Astrocyte (in vitro differentiated cells and primary cell): ENCODE results near the gene PRKCB. TPM values are rescaled to one million over a fixed set of nuclear protein-coding genes. Genes with fewer than 3 reads are reported as not detected.

Source experiments
- DNase-seq: peaks from one replicate; pipeline ENCODE4 v3.0.0-alpha.2; 2010; ENCODE audit warnings: low read depth
- FAIRE-seq: peaks from 2 replicates; lab custom pipeline; 2011; peaks lifted over from hg19 to GRCh38; lab: Jason Lieb, UNC
- H2AFZ ChIP-seq: 2 replicates; pipeline ENCODE4 v1.6.0; 2012; ENCODE audit warnings: low read depth, low read length, inconsistent platforms
- H3K27ac ChIP-seq: 2 replicates; pipeline ENCODE4 v1.5.1; 2011; ENCODE audit warnings: low read depth, low read length, inconsistent platforms
- H3K27me3 ChIP-seq: 2 replicates; pipeline ENCODE4 v1.6.0; 2011; ENCODE audit warnings: low read length, inconsistent platforms; ENCODE audit not compliant: insufficient read depth
- H3K36me3 ChIP-seq: 2 replicates; pipeline ENCODE4 v1.5.1; 2011; ENCODE audit warnings: low read length, inconsistent platforms; ENCODE audit not compliant: insufficient read depth
- H3K4me1 ChIP-seq: 2 replicates; pipeline ENCODE4 v1.5.1; 2011; ENCODE audit warnings: low read length, inconsistent platforms; ENCODE audit not compliant: insufficient read depth
- H3K4me2 ChIP-seq: 2 replicates; pipeline ENCODE4 v1.6.0; 2012; ENCODE audit warnings: low read length, inconsistent platforms
- H3K4me3 ChIP-seq: 2 replicates; pipeline ENCODE4 v1.5.1; 2011; ENCODE audit warnings: low read depth, mild to moderate bottlenecking, low read length, inconsistent platforms; ENCODE audit not compliant: insufficient read depth
- H3K79me2 ChIP-seq: 2 replicates; pipeline ENCODE4 v1.6.0; 2012; ENCODE audit warnings: mild to moderate bottlenecking, low read length, inconsistent platforms; ENCODE audit not compliant: insufficient read depth
- H3K9ac ChIP-seq: 2 replicates; pipeline ENCODE4 v1.6.0; 2012; ENCODE audit warnings: mild to moderate bottlenecking, low read length, inconsistent platforms
- H3K9me3 ChIP-seq: 2 replicates; pipeline ENCODE4 v1.5.1; 2012; ENCODE audit warnings: low read depth, mild to moderate bottlenecking, low read length, inconsistent platforms; ENCODE audit not compliant: insufficient read depth
- H4K20me1 ChIP-seq: 2 replicates; pipeline ENCODE4 v1.6.0; 2012; ENCODE audit warnings: low read length, inconsistent platforms; ENCODE audit not compliant: insufficient read depth
- H3K27ac Mint-ChIP-seq: one replicate; pipeline ENCODE4 v1.8.0; 2021; ENCODE audit warnings: mild to moderate bottlenecking, mixed read lengths; ENCODE audit not compliant: unreplicated experiment
- H3K27me3 Mint-ChIP-seq: one replicate; pipeline ENCODE4 v1.8.0; 2021; ENCODE audit warnings: low read depth, mixed read lengths; ENCODE audit not compliant: unreplicated experiment
- H3K36me3 Mint-ChIP-seq: one replicate; pipeline ENCODE4 v1.8.0; 2021; ENCODE audit warnings: low read depth, mixed read lengths; ENCODE audit not compliant: unreplicated experiment
- H3K4me1 Mint-ChIP-seq: one replicate; pipeline ENCODE4 v1.8.0; 2021; ENCODE audit warnings: low read depth, mixed read lengths; ENCODE audit not compliant: unreplicated experiment
- H3K4me3 Mint-ChIP-seq: one replicate; pipeline ENCODE4 v1.8.0; 2021; ENCODE audit warnings: mild to moderate bottlenecking, moderate library complexity, mixed read lengths; ENCODE audit not compliant: unreplicated experiment
- H3K9me3 Mint-ChIP-seq: one replicate; pipeline ENCODE4 v1.8.0; 2021; ENCODE audit warnings: mild to moderate bottlenecking, mixed read lengths; ENCODE audit not compliant: unreplicated experiment
- EZH2 ChIP-seq: IDR thresholded peaks from 2 replicates; pipeline ENCODE4 v1.6.1; 2012; ENCODE audit warnings: mild to moderate bottlenecking, low read length, inconsistent platforms; ENCODE audit not compliant: insufficient read depth
- total RNA-seq: library from RNA; stranded (reverse); gene quantifications from 2 replicates; pipeline ENCODE4 v1.2.1, GENCODE V29; 2021
- TF ChIP-seq, protein P1 (sequence below): IDR thresholded peaks from 2 replicates; pipeline ENCODE4 v1.5.1; 2011; ENCODE audit warnings: low read depth, mild to moderate bottlenecking, inconsistent platforms, low read length, moderate library complexity; ENCODE audit not compliant: insufficient read depth

The PRKCB gene
- total RNA-seq, 1 donor from 2014 or later = 2.5 TPM

DNA sequence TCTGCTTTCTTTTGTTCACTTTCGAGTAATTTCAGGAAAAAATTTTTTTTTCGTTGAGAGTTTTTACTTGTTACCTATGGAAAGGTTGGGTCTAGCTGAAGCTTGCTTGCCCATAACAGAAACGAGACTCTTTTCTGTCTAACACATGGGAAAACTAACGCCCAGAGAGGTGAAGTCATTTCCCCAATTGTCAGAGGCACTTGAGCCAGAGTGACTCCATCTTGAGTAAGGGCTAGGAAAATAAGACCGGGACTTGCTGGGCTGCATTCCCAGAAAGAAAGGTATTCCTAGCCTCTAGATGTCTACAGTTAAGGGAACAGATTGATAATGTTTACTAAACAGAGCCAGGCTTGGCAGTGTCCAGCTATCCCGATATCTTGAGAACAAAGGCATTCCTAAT is 26.8 kb downstream of the PRKCB start:
- Mint-ChIP-seq H3K36me3 (no peaks in the 10 kb centered on the region), H3K9me3 (no peaks in the 10 kb centered on the region), H3K27ac (no peak overlapping the region), H3K27me3 (peaks cover 12% of the 10 kb centered on the region), H3K4me1 (peaks cover 5% of the 10 kb centered on the region), H3K4me3 (no peak overlapping the region)
- Histone ChIP-seq H2AFZ (no peak overlapping the region), H3K4me1 (no peaks in the 10 kb centered on the region), H3K27me3 (peaks cover 2% of the 10 kb centered on the region), H3K27ac (no peak overlapping the region), H3K79me2 (no peaks in the 10 kb centered on the region), H3K4me2 (no peak overlapping the region), H3K9ac (no peak overlapping the region), H3K36me3 (no peaks in the 10 kb centered on the region), H3K4me3 (no peak overlapping the region), H4K20me1 (no peaks in the 10 kb centered on the region), H3K9me3 (no peaks in the 10 kb centered on the region)
- TF ChIP-seq EZH2 = no peak
- TF ChIP-seq, protein P1, sequence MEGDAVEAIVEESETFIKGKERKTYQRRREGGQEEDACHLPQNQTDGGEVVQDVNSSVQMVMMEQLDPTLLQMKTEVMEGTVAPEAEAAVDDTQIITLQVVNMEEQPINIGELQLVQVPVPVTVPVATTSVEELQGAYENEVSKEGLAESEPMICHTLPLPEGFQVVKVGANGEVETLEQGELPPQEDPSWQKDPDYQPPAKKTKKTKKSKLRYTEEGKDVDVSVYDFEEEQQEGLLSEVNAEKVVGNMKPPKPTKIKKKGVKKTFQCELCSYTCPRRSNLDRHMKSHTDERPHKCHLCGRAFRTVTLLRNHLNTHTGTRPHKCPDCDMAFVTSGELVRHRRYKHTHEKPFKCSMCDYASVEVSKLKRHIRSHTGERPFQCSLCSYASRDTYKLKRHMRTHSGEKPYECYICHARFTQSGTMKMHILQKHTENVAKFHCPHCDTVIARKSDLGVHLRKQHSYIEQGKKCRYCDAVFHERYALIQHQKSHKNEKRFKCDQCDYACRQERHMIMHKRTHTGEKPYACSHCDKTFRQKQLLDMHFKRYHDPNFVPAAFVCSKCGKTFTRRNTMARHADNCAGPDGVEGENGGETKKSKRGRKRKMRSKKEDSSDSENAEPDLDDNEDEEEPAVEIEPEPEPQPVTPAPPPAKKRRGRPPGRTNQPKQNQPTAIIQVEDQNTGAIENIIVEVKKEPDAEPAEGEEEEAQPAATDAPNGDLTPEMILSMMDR = no peak
- DNase-seq (no peak), FAIRE-seq (no peak)

DNA sequence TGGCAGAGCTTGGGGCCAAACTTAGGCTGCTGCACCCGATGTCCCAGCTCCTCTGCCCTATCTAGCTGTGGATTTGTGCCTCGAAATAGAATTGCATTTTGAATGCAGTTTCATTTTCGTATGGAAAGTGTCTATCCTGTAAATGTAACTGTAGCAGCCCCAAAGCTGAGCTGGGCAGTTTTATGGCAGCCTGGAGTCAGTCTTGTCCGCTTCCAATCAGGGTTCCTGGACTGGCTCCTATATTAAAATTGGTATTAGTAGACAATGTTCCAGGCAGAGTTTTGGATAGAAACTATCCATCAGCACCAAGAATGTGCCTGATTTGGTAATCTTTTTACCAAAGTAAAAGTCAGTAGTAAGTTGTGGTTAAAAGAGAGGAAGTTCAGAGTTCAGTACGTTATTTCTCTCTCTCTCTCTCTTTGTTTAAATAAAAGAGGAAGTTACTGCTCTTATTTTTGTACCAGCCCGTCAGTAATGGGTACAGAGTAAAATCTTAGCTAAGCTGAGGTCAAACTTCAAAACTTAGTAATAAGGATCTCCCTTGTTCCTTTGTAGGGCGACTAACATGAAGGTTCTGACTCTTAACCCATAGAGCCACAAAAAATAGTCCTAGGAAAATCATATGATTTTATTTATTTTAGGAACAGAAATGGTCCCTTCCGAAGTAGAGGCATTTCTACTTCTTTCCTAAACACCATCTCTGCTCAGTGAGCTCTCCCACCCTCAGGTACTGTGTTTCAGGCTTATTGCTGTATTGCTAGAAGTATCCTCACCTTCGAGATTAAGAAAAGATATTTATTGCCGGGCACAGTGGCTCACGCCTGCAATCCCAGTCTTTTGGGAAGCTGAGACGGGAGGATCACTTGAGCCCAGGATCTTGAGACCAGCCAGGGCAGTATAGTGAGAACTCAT is 28.0 kb downstream of the PRKCB start:
- no peaks in the 10 kb centered on the region for H3K36me3 ChIP-seq
- no peaks in the 10 kb centered on the region for H4K20me1 ChIP-seq
- H3K27me3 ChIP-seq = peaks cover 2% of the 10 kb centered on the region
- TF ChIP-seq, protein P1 = no peak
- no peak for TF ChIP-seq EZH2
- no peaks in the 10 kb centered on the region for H3K79me2 ChIP-seq
- Mint-ChIP-seq H3K4me3 (no peak overlapping the region), H3K27ac (no peak overlapping the region), H3K36me3 (no peaks in the 10 kb centered on the region), H3K4me1 (no peaks in the 10 kb centered on the region), H3K27me3 (peaks cover 12% of the 10 kb centered on the region), H3K9me3 (no peaks in the 10 kb centered on the region)
- no peak overlapping the region for H3K27ac ChIP-seq
- H3K4me1 ChIP-seq = no peaks in the 10 kb centered on the region
- H3K4me3 ChIP-seq = no peak overlapping the region
- DNase-seq = no peak
- H2AFZ ChIP-seq = no peak overlapping the region
- no peak overlapping the region for H3K4me2 ChIP-seq
- H3K9me3 ChIP-seq = no peaks in the 10 kb centered on the region
- H3K9ac ChIP-seq = no peak overlapping the region
- no peak for FAIRE-seq

DNA sequence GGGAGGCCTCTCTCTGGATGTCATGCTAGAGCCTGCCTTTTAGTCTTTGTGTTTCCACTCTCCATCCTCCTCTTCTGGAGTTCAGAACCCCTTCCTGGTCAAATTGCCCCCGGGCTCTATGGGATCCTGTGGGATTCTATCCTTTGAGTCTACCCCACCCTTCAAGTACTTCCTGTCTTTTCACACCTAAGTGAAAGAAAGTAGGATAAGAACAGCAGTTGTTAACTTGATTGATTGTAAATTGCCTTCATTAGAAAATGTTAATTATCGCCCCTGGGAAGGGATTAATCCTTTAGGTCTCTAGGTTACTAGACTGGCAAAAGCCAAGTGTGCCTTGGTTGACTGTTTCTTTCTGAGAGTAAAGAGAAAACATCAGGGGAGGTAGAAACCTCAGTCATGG is 30.1 kb downstream of the PRKCB start:
- TF ChIP-seq, protein P1 = no peak
- TF ChIP-seq EZH2 = no peak
- no peak overlapping the region for H3K27ac Mint-ChIP-seq
- Histone ChIP-seq H2AFZ (no peak overlapping the region), H3K4me2 (no peak overlapping the region), H3K9ac (no peak overlapping the region), H3K36me3 (no peaks in the 10 kb centered on the region), H4K20me1 (no peaks in the 10 kb centered on the region), H3K4me3 (no peak overlapping the region), H3K27ac (no peak overlapping the region), H3K4me1 (no peaks in the 10 kb centered on the region), H3K9me3 (no peaks in the 10 kb centered on the region), H3K27me3 (no peaks in the 10 kb centered on the region), H3K79me2 (no peaks in the 10 kb centered on the region)
- H3K27me3 Mint-ChIP-seq = peaks cover 7% of the 10 kb centered on the region
- H3K4me3 Mint-ChIP-seq = no peak overlapping the region
- no peak for FAIRE-seq
- H3K4me1 Mint-ChIP-seq = no peaks in the 10 kb centered on the region
- no peak for DNase-seq
- no peaks in the 10 kb centered on the region for H3K9me3 Mint-ChIP-seq
- no peaks in the 10 kb centered on the region for H3K36me3 Mint-ChIP-seq
